ENCODE data around the gene CCNK. TPM values are rescaled to one million over a fixed set of nuclear protein-coding genes. Genes with fewer than 3 reads are reported as not detected.
A peak's percentile ranks its signal among the peaks of the same experiment; 100 is the strongest.

The CCNK gene
- total RNA-seq, 1 experiment from 2014 or later, result 104 TPM

- Histone ChIP-seq H3K36me3 (ENCODE audit: control insufficient read depth, insufficient read depth, low read length) (peaks cover 2% of the 10 kb centered on the region; the same call in 1 of the 2 replicates), H3K9me3 (no peaks in the 10 kb centered on the region), H3K27me3 (replicated peaks; ENCODE audit: control insufficient read depth, insufficient read depth, low read length) (no peaks in the 10 kb centered on the region), H3K4me3 (ENCODE audit: low read depth, low read length) (no peak overlapping the region), H3K4me1 (peaks cover 6% of the 10 kb centered on the region; the same call in 1 of the 2 replicates)
- Mint-ChIP-seq H3K4me1 (ENCODE audit: low read depth, unreplicated experiment) (no peaks in the 10 kb centered on the region), H3K27me3 (ENCODE audit: insufficient read depth, unreplicated experiment) (no peaks in the 10 kb centered on the region), H3K9me3 (ENCODE audit: unreplicated experiment) (no peaks in the 10 kb centered on the region), H3K4me3 (ENCODE audit: unreplicated experiment) (no peak overlapping the region), H3K36me3 (ENCODE audit: insufficient read depth, unreplicated experiment) (peaks cover 64% of the 10 kb centered on the region), H3K27ac (ENCODE audit: unreplicated experiment) (peak overlapping the region; percentile 48)
- ChIA-PET POLR2A (no interaction called here), CTCF (no interaction called here)
- intact Hi-C loops (cut with micrococcal nuclease; ENCODE audit: unreplicated experiment), result no loop called here
- TF ChIP-seq CTCF (IDR thresholded peaks at IDR 0.05; ENCODE audit: insufficient read depth in 1 of 2, low read depth in 1 of 2, low read length in 1 of 2, severe bottlenecking in 1 of 2, unreplicated experiment in 1 of 2), result no peak
- no peak for DNase-seq
- BruUV-seq (replicated peaks), result no TSS peak
Measured at GRCh38 chr14:99514552-99515300, 33.5 kb downstream of the CCNK start.

GRCh38 chr14:99515301-99516155 lies 34.3 kb downstream of the CCNK start:
- TF ChIP-seq CTCF (IDR thresholded peaks at IDR 0.05; ENCODE audit: insufficient read depth in 1 of 2, low read depth in 1 of 2, low read length in 1 of 2, severe bottlenecking in 1 of 2, unreplicated experiment in 1 of 2), result no peak
- peak overlapping the region; percentile 42 for H3K27ac Mint-ChIP-seq (ENCODE audit: unreplicated experiment)
- ChIA-PET CTCF (no interaction called here), POLR2A (no interaction called here)
- Histone ChIP-seq H3K4me1 (peaks cover 6% of the 10 kb centered on the region; the same call in 1 of the 2 replicates), H3K9me3 (no peaks in the 10 kb centered on the region), H3K36me3 (ENCODE audit: control insufficient read depth, insufficient read depth, low read length) (no peaks in the 10 kb centered on the region; the same call in 1 of the 2 replicates), H3K27me3 (replicated peaks; ENCODE audit: control insufficient read depth, insufficient read depth, low read length) (no peaks in the 10 kb centered on the region), H3K4me3 (ENCODE audit: low read depth, low read length) (no peak overlapping the region)
- DNase-seq, result no peak
- BruUV-seq (replicated peaks), result no TSS peak
- no peaks in the 10 kb centered on the region for H3K4me1 Mint-ChIP-seq (ENCODE audit: low read depth, unreplicated experiment)
- no peaks in the 10 kb centered on the region for H3K9me3 Mint-ChIP-seq (ENCODE audit: unreplicated experiment)
- H3K27me3 Mint-ChIP-seq (ENCODE audit: insufficient read depth, unreplicated experiment), result no peaks in the 10 kb centered on the region
- intact Hi-C loops (cut with micrococcal nuclease; ENCODE audit: unreplicated experiment), result no loop called here
- peaks cover 65% of the 10 kb centered on the region for H3K36me3 Mint-ChIP-seq (ENCODE audit: insufficient read depth, unreplicated experiment)
- H3K4me3 Mint-ChIP-seq (ENCODE audit: unreplicated experiment), result no peak overlapping the region

- Histone ChIP-seq H3K4me3 (ENCODE audit: low read depth, low read length) (no peak overlapping the region), H3K9me3 (no peaks in the 10 kb centered on the region), H3K36me3 (ENCODE audit: control insufficient read depth, insufficient read depth, low read length) (no peaks in the 10 kb centered on the region; the same call in none of the 2 replicates), H3K4me1 (peaks cover 14% of the 10 kb centered on the region), H3K27me3 (replicated peaks; ENCODE audit: control insufficient read depth, insufficient read depth, low read length) (no peaks in the 10 kb centered on the region)
- peak in 1 of 2 experiments; percentile 36 for DNase-seq
- Mint-ChIP-seq H3K27me3 (ENCODE audit: insufficient read depth, unreplicated experiment) (no peaks in the 10 kb centered on the region), H3K36me3 (ENCODE audit: insufficient read depth, unreplicated experiment) (peaks cover 71% of the 10 kb centered on the region), H3K9me3 (ENCODE audit: unreplicated experiment) (no peaks in the 10 kb centered on the region), H3K4me3 (ENCODE audit: unreplicated experiment) (no peak overlapping the region), H3K4me1 (ENCODE audit: low read depth, unreplicated experiment) (no peaks in the 10 kb centered on the region), H3K27ac (ENCODE audit: unreplicated experiment) (peak overlapping the region; percentile 42)
- ChIA-PET POLR2A (no interaction called here), CTCF (no interaction called here)
- BruUV-seq (replicated peaks), result no TSS peak
- no peak for TF ChIP-seq CTCF (IDR thresholded peaks at IDR 0.05; ENCODE audit: insufficient read depth in 1 of 2, low read depth in 1 of 2, low read length in 1 of 2, severe bottlenecking in 1 of 2, unreplicated experiment in 1 of 2)
- intact Hi-C loops (cut with micrococcal nuclease; ENCODE audit: unreplicated experiment), result no loop called here
Measured at GRCh38 chr14:99516156-99516870, 35.1 kb downstream of the CCNK start.

All from Caco-2 (cell line).